ENCODE data around the gene B3GNT7. TPM values are rescaled to one million over a fixed set of nuclear protein-coding genes. Genes with fewer than 3 reads are reported as not detected.

The B3GNT7 gene
- total RNA-seq, 1 donor from 2014 or later, result 1.8 TPM

DNA sequence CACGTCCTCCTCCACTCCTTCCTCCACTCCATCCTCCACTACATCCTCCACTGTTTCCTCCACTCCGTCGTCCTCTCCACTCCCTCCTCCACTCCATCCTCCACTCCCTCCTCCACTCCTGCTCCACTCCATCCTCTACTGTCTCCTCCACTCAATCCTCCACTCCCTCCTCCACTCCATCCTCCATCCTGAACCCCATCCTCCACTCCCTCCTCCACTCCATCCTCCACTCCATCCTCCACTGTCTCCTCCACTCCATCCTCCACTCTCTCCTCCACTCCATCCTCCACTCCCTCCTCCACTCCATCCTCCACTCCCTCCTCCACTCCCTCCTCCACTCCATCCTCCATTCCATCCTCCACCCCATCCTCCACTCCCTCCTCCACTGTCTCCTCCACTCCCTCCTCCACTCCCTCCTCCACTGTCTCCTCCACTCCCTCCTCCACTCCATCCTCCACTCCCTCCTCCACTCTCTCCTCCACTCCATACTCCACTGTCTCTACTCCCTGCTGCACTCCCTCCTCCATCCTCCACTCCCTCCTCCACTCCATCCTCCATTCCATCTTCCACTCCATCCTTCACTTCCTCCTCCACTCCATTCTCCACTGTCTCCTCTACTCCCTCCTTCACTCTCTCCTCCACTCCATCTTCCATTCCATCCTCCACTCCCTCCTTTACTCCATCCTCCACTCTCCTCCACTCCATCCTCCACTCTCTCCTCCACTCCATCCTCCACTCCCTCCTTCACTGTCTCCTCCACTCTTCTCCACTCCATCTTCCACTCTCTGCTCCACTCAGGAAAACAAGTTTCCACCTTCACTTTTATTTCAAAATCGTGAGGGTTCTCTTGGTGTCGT, 14.3 kb upstream of the B3GNT7 start:
- peak overlapping the region; percentile 49 for H3K27ac Mint-ChIP-seq (ENCODE audit: unreplicated experiment)
- peaks cover 2% of the 10 kb centered on the region for H3K4me1 Mint-ChIP-seq (ENCODE audit: low read depth)
- H3K27me3 Mint-ChIP-seq (ENCODE audit: low read depth), result no peaks in the 10 kb centered on the region
- peaks cover 12% of the 10 kb centered on the region for H3K9me3 Mint-ChIP-seq (ENCODE audit: low read depth)
- H3K4me3 Mint-ChIP-seq (ENCODE audit: unreplicated experiment), result no peak overlapping the region
- TF ChIP-seq, protein P1, sequence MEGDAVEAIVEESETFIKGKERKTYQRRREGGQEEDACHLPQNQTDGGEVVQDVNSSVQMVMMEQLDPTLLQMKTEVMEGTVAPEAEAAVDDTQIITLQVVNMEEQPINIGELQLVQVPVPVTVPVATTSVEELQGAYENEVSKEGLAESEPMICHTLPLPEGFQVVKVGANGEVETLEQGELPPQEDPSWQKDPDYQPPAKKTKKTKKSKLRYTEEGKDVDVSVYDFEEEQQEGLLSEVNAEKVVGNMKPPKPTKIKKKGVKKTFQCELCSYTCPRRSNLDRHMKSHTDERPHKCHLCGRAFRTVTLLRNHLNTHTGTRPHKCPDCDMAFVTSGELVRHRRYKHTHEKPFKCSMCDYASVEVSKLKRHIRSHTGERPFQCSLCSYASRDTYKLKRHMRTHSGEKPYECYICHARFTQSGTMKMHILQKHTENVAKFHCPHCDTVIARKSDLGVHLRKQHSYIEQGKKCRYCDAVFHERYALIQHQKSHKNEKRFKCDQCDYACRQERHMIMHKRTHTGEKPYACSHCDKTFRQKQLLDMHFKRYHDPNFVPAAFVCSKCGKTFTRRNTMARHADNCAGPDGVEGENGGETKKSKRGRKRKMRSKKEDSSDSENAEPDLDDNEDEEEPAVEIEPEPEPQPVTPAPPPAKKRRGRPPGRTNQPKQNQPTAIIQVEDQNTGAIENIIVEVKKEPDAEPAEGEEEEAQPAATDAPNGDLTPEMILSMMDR (IDR thresholded peaks at IDR 0.05), result no peak
- H3K36me3 Mint-ChIP-seq (ENCODE audit: low read depth), result peaks cover 6% of the 10 kb centered on the region
- DNase-seq (ENCODE audit: low spot score), result no peak

DNA sequence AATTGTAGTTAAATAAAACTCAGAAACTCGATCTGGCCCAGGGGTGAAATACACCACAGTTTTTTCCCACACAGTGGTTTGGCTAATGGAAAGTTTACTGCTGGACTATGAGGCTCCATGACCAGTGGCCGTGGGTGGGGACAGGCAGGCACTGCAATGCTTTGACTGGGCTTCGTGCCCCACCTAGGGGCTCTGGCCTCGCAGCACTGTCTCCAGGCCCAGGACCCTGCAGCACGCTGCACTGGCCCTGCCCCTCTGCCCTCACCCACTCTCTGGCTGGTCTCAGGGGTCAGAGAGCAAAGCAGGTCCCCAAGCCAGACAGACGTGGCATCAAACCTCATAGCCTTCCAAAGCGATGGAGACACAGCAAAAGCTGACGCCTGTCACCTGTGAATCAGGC, 13.4 kb upstream of the B3GNT7 start:
- no peaks in the 10 kb centered on the region for H3K27me3 Mint-ChIP-seq (ENCODE audit: low read depth)
- H3K4me1 Mint-ChIP-seq (ENCODE audit: low read depth), result peaks cover 9% of the 10 kb centered on the region
- DNase-seq (ENCODE audit: low spot score), result no peak
- H3K4me3 Mint-ChIP-seq (ENCODE audit: unreplicated experiment), result no peak overlapping the region
- H3K27ac Mint-ChIP-seq (ENCODE audit: unreplicated experiment), result no peak overlapping the region
- TF ChIP-seq, protein P1 (IDR thresholded peaks at IDR 0.05), result no peak
- H3K36me3 Mint-ChIP-seq (ENCODE audit: low read depth), result peaks cover 7% of the 10 kb centered on the region
- H3K9me3 Mint-ChIP-seq (ENCODE audit: low read depth), result peaks cover 12% of the 10 kb centered on the region

DNA sequence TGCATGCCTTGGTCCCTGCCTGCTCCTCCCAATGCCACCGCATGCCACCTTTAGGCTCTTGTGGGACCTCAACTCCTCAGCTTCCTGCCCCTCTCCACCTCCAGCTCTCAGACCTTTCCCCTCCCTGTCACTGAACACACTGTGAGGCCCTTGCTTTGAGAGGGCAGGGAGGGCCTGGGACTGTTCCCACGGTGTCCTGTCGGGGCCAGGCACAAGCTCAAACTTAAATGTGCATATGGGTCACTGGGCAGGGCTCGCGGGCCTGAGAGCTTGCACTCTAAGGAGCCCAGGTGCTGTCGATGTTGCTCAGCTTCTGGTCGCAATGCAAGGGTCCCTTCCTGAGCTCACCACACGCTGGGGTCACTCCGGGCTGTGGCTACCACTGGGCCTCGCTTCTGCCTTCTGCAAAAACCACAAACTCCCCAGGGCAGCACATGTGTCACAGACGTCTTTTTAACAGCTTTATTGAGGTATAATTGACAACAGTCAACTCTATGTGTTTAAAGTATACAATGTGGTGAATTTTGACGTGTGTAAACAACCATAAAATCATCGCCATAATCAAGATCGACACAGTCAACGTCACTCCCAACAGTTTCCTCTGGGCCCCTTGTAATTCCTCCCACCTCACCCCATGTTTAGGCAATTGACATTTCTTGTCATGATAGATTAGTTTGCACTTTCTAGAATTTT, 11.9 kb upstream of the B3GNT7 start:
- DNase-seq (ENCODE audit: low spot score), result no peak
- Mint-ChIP-seq H3K27me3 (ENCODE audit: low read depth) (no peaks in the 10 kb centered on the region), H3K36me3 (ENCODE audit: low read depth) (peaks cover 7% of the 10 kb centered on the region), H3K4me1 (ENCODE audit: low read depth) (peaks cover 18% of the 10 kb centered on the region), H3K27ac (ENCODE audit: unreplicated experiment) (no peak overlapping the region), H3K4me3 (ENCODE audit: unreplicated experiment) (no peak overlapping the region), H3K9me3 (ENCODE audit: low read depth) (peaks cover 12% of the 10 kb centered on the region)
- TF ChIP-seq, protein P1 (IDR thresholded peaks at IDR 0.05), result no peak

DNA sequence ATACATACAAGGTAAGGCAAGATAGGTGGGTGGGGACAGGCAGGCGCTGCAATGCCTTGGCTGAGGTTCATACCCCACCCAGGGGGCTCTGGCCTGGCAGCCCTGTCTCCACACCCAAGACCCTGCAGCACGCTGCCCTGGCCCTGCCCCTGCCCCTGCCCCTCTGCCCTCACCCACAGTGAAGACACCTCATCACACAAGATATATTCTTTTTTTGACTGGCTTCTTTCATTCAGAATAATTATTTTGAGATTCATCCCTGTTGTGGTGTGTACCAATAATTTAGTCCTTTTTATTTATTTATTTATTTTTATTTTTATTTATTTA, 11.4 kb upstream of the B3GNT7 start:
- H3K4me1 Mint-ChIP-seq (ENCODE audit: low read depth), result peaks cover 23% of the 10 kb centered on the region
- H3K27me3 Mint-ChIP-seq (ENCODE audit: low read depth), result no peaks in the 10 kb centered on the region
- peaks cover 12% of the 10 kb centered on the region for H3K9me3 Mint-ChIP-seq (ENCODE audit: low read depth)
- no peak overlapping the region for H3K4me3 Mint-ChIP-seq (ENCODE audit: unreplicated experiment)
- DNase-seq (ENCODE audit: low spot score), result no peak
- no peak overlapping the region for H3K27ac Mint-ChIP-seq (ENCODE audit: unreplicated experiment)
- TF ChIP-seq, protein P1 (IDR thresholded peaks at IDR 0.05), result no peak
- peaks cover 7% of the 10 kb centered on the region for H3K36me3 Mint-ChIP-seq (ENCODE audit: low read depth)

DNA sequence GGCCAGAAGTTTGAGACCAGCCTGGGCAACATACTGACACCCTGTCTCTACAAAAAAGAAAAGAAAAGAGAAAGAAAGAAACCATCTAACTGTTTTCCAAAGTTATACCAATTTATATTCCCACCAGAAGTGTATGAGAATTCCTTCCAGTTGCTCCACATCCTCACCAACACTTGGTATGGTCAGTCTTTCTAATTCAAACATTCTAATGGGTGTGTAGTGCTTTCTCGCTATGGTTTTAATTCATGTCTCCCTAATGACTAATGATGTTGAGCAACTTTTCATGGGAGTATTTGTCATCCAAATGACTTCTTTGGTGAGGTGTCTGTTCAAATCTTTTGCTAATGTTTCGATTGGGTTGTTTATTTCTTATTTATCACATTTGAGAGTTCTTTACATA, 10.5 kb upstream of the B3GNT7 start:
- no peak for DNase-seq (ENCODE audit: low spot score)
- Mint-ChIP-seq H3K27me3 (ENCODE audit: low read depth) (no peaks in the 10 kb centered on the region), H3K36me3 (ENCODE audit: low read depth) (peaks cover 7% of the 10 kb centered on the region), H3K4me1 (ENCODE audit: low read depth) (peaks cover 28% of the 10 kb centered on the region), H3K4me3 (ENCODE audit: unreplicated experiment) (no peak overlapping the region), H3K27ac (ENCODE audit: unreplicated experiment) (no peak overlapping the region), H3K9me3 (ENCODE audit: low read depth) (peaks cover 12% of the 10 kb centered on the region)
- TF ChIP-seq, protein P1 (IDR thresholded peaks at IDR 0.05), result no peak
